Mucosa of rectum (tissue), 2 donors: ENCODE data around the gene GPR139.

Source experiments
- H3K27ac ChIP-seq, 2 donors: one replicate each; pipeline ENCODE4 v1.7.0; 2013; ENCODE audit warnings: inconsistent platforms in 2 of 2, low read depth in 2 of 2, low read length in 2 of 2
- H3K27me3 ChIP-seq, 2 donors: one replicate each; pipeline ENCODE4 v1.7.0; 2013; ENCODE audit warnings: low read length in 2 of 2; ENCODE audit not compliant: control insufficient read depth in 2 of 2, insufficient read depth in 2 of 2
- H3K36me3 ChIP-seq, 2 donors: one replicate each; pipeline ENCODE4 v1.7.0; 2013; ENCODE audit warnings: low read length in 2 of 2; ENCODE audit not compliant: control insufficient read depth in 2 of 2, insufficient read depth in 2 of 2
- H3K4me1 ChIP-seq, 2 donors: one replicate each; pipeline ENCODE4 v1.7.0; 2013; ENCODE audit warnings: low read length in 2 of 2, mild to moderate bottlenecking in 1 of 2; ENCODE audit not compliant: control insufficient read depth in 2 of 2, insufficient read depth in 2 of 2
- H3K4me3 ChIP-seq, 2 donors: one replicate each; pipeline ENCODE4 v1.7.0; 2013; ENCODE audit warnings: low read length in 2 of 2
- H3K9ac ChIP-seq, 2 donors: one replicate each; pipeline ENCODE4 v1.7.0; 2013; ENCODE audit warnings: low read length in 2 of 2, low read depth in 1 of 2, mild to moderate bottlenecking in 1 of 2
- H3K9me3 ChIP-seq, 2 donors: one replicate each; pipeline ENCODE4 v1.7.0; 2013; ENCODE audit warnings: low read length in 2 of 2; ENCODE audit not compliant: control insufficient read depth in 2 of 2
- donor health status: healthy.
- donor health status: Normal muscosa, but diverticular disease.

GPR139 gene

DNA sequence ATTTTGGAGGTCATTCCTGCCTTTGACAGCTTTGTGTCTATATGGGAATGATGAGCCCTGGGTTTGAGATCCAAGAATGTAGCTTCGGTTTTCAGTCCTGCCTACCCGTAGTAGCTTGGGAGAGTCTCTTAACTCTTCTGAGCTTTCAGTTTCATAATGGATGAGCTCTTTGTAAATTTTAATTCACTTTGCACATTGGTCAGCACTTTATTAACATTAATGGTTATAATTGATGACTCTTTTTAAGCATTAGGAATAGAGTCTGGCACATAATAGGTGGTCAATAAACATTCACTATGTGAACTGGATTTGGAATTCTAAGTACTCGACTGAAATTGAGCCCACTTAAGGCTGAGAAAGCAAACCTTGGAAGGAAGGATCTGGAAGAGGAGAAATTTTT is 17.3 kb downstream of the GPR139 start:
- no peaks in the 10 kb centered on the region for H3K4me1 ChIP-seq
- H3K4me3 ChIP-seq, result no peak overlapping the region
- H3K27ac ChIP-seq, result no peak overlapping the region
- no peak overlapping the region for H3K9ac ChIP-seq
- H3K27me3 ChIP-seq, result no peaks in the 10 kb centered on the region
- H3K9me3 ChIP-seq, result no peaks in the 10 kb centered on the region
- H3K36me3 ChIP-seq, result no peaks in the 10 kb centered on the region

- no peak overlapping the region for H3K9ac ChIP-seq
- no peaks in the 10 kb centered on the region for H3K4me1 ChIP-seq
Observed at GRCh38 chr16:20053336-20053735, 20.4 kb downstream of the GPR139 start.

DNA sequence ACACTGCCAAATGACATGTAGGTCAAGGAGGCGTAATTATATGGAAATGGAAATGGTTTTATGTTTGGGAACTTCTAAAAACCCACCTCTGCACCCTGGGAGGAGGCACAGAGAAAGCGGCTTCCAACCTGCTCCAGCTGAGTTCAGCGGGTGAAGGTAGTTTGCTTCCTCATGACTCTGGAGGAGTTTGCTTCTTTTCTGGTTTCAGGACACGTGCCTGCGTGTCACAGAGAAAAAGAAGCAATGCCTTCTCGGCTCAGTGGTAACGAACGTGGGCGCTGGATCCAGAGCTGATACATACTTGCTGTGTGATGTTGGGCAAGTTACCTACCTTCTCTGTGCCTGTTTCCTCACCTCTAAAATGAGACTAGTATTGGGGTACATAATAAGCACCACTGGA is 22.1 kb downstream of the GPR139 start:
- Histone ChIP-seq H3K9me3 (no peaks in the 10 kb centered on the region), H3K27me3 (no peaks in the 10 kb centered on the region), H3K27ac (no peak overlapping the region), H3K9ac (no peak overlapping the region), H3K4me3 (no peak overlapping the region), H3K36me3 (no peaks in the 10 kb centered on the region), H3K4me1 (no peaks in the 10 kb centered on the region)

More at GRCh38 chr16:20053336-20053735, 20.4 kb downstream of the GPR139 start:
- H3K36me3 ChIP-seq, result no peaks in the 10 kb centered on the region
- H3K27me3 ChIP-seq, result no peaks in the 10 kb centered on the region
- H3K9me3 ChIP-seq, result no peaks in the 10 kb centered on the region
- no peak overlapping the region for H3K27ac ChIP-seq
- H3K4me3 ChIP-seq, result no peak overlapping the region

DNA sequence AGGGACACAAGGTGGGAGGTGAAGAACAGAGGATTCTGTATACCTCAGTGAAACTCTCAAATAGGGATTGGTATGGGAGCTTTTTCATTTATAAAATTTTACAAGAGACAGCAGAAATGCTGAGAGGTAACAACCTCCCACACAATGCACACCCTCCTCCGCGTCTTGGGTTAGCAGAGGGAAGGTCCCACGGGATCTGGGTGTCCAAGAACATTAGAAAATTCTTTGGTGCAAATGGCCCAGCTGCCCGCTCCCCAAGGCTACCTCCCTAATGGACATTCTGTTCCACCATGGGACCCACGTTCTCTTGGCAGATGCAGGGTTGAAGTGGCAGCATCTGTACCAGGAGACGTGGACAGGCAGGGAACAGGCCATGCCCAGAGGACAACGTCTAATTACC is 22.5 kb downstream of the GPR139 start:
- Histone ChIP-seq H3K9ac (no peak overlapping the region), H3K27me3 (no peaks in the 10 kb centered on the region), H3K4me1 (no peaks in the 10 kb centered on the region), H3K4me3 (no peak overlapping the region), H3K9me3 (no peaks in the 10 kb centered on the region), H3K27ac (no peak overlapping the region), H3K36me3 (no peaks in the 10 kb centered on the region)

DNA sequence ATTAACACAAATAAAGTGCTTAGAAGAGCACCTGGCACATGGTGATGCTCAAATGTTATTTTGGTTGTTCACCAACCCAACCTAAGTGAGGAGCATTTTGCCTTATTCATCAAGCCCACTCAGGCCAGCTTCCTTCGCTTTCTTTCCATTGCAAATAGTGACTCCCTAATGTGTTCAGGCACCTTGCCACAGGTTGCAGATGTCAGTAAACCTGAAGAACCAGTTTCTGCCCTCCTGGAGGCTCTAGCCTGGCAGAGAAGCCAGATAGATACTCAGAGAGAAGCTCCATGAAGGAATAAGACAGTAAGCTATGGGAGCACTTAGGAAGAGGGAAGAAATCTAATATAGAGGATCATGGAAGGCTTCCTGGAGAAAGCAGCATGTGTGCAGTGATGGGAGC is 23.9 kb downstream of the GPR139 start:
- Histone ChIP-seq H3K27me3 (no peaks in the 10 kb centered on the region), H3K4me3 (no peak overlapping the region), H3K9ac (no peak overlapping the region), H3K36me3 (no peaks in the 10 kb centered on the region), H3K27ac (no peak overlapping the region), H3K9me3 (no peaks in the 10 kb centered on the region), H3K4me1 (no peaks in the 10 kb centered on the region)

DNA sequence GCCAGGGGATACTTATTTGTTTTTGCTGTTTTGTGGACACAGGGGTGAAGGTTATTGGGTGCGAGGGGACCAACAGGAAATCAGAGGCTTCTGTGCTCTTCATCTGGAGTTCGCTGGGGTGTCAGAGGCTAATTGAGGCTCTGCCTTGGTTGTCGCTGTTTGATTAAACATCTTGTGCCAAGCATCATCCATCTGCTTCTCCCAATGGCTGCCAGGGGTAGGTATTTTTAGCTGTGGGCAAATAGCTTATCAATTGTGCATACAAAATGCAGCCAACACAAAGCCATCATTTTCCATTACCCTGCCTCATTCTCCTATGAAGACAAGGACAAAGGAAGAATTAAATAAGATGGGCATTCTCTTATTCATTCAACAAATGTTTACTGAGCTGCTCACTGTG is 27.8 kb downstream of the GPR139 start:
- H3K9ac ChIP-seq, result no peak overlapping the region
- no peaks in the 10 kb centered on the region for H3K27me3 ChIP-seq
- no peaks in the 10 kb centered on the region for H3K36me3 ChIP-seq
- H3K9me3 ChIP-seq, result no peaks in the 10 kb centered on the region
- H3K27ac ChIP-seq, result no peak overlapping the region
- no peak overlapping the region for H3K4me3 ChIP-seq
- H3K4me1 ChIP-seq, result no peaks in the 10 kb centered on the region

DNA sequence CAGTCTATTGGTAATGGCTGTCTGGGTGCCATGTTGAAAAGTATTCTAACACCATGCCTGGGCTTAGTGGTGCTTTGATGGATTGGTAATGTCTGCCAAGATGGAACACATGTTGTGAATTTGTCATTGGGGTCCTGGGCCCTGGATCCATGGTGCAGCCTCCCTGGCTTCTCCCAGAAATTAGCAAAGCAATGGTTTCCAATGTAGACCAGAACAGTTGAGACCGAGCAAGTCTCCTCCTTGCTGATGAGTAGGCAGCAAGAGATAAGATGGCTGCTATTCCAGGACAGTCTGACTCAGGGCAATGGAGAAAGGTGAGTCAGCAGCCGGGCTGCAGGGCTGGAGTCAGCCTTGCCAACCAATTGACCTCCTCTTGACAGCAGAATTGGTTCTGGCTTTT is 30.8 kb downstream of the GPR139 start:
- H3K4me1 ChIP-seq, result no peaks in the 10 kb centered on the region
- H3K4me3 ChIP-seq, result no peak overlapping the region
- H3K9ac ChIP-seq, result no peak overlapping the region
- no peaks in the 10 kb centered on the region for H3K27me3 ChIP-seq
- H3K27ac ChIP-seq, result no peak overlapping the region
- no peaks in the 10 kb centered on the region for H3K36me3 ChIP-seq
- H3K9me3 ChIP-seq, result no peaks in the 10 kb centered on the region

- no peaks in the 10 kb centered on the region for H3K36me3 ChIP-seq
- no peaks in the 10 kb centered on the region for H3K9me3 ChIP-seq
- no peak overlapping the region for H3K4me3 ChIP-seq
- H3K27me3 ChIP-seq, result no peaks in the 10 kb centered on the region
- no peaks in the 10 kb centered on the region for H3K4me1 ChIP-seq
- H3K27ac ChIP-seq, result no peak overlapping the region
- H3K9ac ChIP-seq, result no peak overlapping the region
Observed at GRCh38 chr16:20041924-20042596, 31.6 kb downstream of the GPR139 start.

GRCh38 chr16:20040011-20040410 is 33.7 kb downstream of the GPR139 start:
- Histone ChIP-seq H3K4me1 (no peaks in the 10 kb centered on the region), H3K9me3 (no peaks in the 10 kb centered on the region), H3K27me3 (no peaks in the 10 kb centered on the region), H3K27ac (no peak overlapping the region), H3K36me3 (no peaks in the 10 kb centered on the region), H3K9ac (no peak overlapping the region), H3K4me3 (no peak overlapping the region)

GRCh38 chr16:20029611-20030010 is 44.1 kb downstream of the GPR139 start:
- no peaks in the 10 kb centered on the region for H3K9me3 ChIP-seq
- no peak overlapping the region for H3K9ac ChIP-seq
- H3K27me3 ChIP-seq, result no peaks in the 10 kb centered on the region
- no peaks in the 10 kb centered on the region for H3K36me3 ChIP-seq
- H3K4me1 ChIP-seq, result no peaks in the 10 kb centered on the region
- H3K4me3 ChIP-seq, result no peak overlapping the region
- H3K27ac ChIP-seq, result no peak overlapping the region
